Activated naive CD4-positive, alpha-beta T cell treated with anti-CD3 and anti-CD28 coated beads, Interleukin-2, amount 10 ng/mL, durations not matched to agents 7 days and 5 days (primary cell): ENCODE measurements around the gene IL21R.

Source experiments
- CTCF ChIA-PET: fragments of 350-600 bp; sonication (Branson Sonifier 250); formaldehyde crosslinking; loops from one replicate; lab custom pipeline; 2021; ENCODE audit warnings: antibody characterized with exemption; lab: Charles Lee
- DNase-seq: peaks from one replicate; pipeline ENCODE4 v3.0.0-alpha.2; 2020
- H3K27ac Mint-ChIP-seq: one replicate; pipeline ENCODE4 v1.8.0; 2021; ENCODE audit warnings: mild to moderate bottlenecking, moderate library complexity, mixed read lengths
- H3K27me3 Mint-ChIP-seq: one replicate; pipeline ENCODE4 v1.8.0; 2021; ENCODE audit warnings: mild to moderate bottlenecking, mixed read lengths
- H3K36me3 Mint-ChIP-seq: one replicate; pipeline ENCODE4 v1.8.0; 2021; ENCODE audit warnings: mixed read lengths
- H3K4me1 Mint-ChIP-seq: one replicate; pipeline ENCODE4 v1.8.0; 2021; ENCODE audit warnings: mixed read lengths
- H3K4me3 Mint-ChIP-seq: one replicate; pipeline ENCODE4 v1.8.0; 2021; ENCODE audit warnings: mild to moderate bottlenecking, moderate library complexity, mixed read lengths
- H3K9me3 Mint-ChIP-seq: one replicate; pipeline ENCODE4 v1.8.0; 2021; ENCODE audit warnings: mixed read lengths

The IL21R gene

DNA sequence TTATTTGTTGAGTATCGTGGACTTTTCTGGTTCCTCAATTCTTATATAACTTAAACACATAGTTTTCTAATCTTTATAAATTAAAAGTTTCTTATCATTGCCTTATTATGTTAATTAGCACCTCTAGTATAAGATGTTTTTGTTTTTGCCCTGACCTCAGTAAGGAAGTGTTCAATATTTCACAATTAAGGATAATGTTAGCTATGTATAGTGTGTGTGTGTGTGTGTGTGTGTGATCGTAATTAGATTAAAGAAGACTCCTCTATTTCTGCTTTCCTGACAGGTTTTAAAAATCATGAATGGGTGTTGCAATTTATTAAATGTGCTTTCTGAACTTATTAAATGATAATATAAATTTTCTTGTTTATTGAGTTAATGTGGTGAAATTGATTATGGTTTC, 12.0 kb downstream of the IL21R start:
- Mint-ChIP-seq H3K36me3 (peaks cover 71% of the 10 kb centered on the region), H3K27ac (no peak overlapping the region), H3K4me1 (peaks cover 68% of the 10 kb centered on the region), H3K9me3 (peaks cover 20% of the 10 kb centered on the region), H3K4me3 (no peak overlapping the region), H3K27me3 (no peaks in the 10 kb centered on the region)
- no peak for DNase-seq
- CTCF ChIA-PET, result no interaction called here

DNA sequence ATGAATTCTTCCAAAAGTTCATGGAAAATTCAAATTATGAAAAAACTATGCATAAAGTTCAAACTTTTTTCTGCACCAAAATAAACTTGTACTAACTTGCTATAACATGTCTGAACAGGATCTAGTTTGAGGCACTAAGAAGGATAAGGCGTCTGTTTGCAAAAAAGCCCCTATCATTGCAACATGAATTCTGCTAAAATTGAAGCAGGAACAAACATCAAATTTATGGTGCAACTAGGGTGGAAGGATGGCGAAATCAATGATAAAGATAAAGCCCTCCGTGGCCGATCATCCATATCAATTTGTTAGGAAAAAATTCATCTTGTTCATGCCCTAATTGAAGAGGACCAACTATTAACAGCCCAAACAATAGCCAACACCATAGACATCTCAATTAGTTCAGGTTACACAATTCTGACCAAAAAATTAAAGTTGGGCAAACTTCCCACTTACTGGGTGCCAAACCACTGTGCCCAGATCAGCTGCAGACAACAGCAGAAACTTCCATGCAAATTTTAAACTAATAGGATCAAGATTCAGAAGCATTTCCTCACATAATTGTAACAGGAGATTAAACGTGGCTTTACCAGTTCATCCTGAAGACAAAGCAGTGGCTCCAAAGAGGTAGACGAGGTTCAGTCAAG, 12.9 kb downstream of the IL21R start:
- Mint-ChIP-seq H3K36me3 (peaks cover 72% of the 10 kb centered on the region), H3K4me3 (no peak overlapping the region), H3K27ac (no peak overlapping the region), H3K9me3 (peaks cover 21% of the 10 kb centered on the region), H3K27me3 (no peaks in the 10 kb centered on the region), H3K4me1 (peaks cover 61% of the 10 kb centered on the region)
- no peak for DNase-seq
- CTCF ChIA-PET, result interaction anchor here (1.1 kb wide), 1 partner anchor 26 kb away, joined by 3 read pairs; no protein-coding TSS in a partner anchor

DNA sequence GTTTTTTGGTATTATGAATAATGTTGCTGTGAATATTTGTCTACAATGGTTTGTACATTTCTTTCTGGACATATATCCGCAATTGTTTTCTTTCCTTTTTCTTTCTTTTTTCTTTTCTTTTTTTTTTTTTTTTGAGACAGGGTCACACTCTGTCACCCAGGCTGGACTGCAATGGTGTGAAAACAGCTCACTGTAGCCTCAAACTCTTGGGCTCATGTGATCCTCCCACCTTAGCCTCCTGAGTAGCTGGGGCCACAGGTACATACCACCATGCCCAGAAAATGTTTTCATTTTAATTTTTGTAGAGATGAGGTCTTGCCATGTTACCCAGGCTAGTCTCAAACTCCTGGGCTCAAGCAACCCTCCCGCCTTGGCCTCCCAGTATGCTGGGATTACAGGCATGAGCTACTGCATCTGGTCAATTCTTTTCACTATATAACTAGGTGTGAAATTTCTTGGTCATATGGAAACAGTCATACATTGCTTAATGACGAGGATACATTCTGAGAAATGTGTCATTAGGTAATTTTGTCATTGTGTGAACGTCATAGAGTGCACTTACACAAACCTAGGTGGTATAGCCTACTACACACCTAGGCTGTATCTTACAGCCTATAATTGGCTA, 15.2 kb downstream of the IL21R start:
- DNase-seq, result no peak
- Mint-ChIP-seq H3K9me3 (peaks cover 31% of the 10 kb centered on the region), H3K27ac (no peak overlapping the region), H3K36me3 (peaks cover 74% of the 10 kb centered on the region), H3K4me3 (no peak overlapping the region), H3K27me3 (no peaks in the 10 kb centered on the region), H3K4me1 (peaks cover 42% of the 10 kb centered on the region)
- CTCF ChIA-PET, result no interaction called here

DNA sequence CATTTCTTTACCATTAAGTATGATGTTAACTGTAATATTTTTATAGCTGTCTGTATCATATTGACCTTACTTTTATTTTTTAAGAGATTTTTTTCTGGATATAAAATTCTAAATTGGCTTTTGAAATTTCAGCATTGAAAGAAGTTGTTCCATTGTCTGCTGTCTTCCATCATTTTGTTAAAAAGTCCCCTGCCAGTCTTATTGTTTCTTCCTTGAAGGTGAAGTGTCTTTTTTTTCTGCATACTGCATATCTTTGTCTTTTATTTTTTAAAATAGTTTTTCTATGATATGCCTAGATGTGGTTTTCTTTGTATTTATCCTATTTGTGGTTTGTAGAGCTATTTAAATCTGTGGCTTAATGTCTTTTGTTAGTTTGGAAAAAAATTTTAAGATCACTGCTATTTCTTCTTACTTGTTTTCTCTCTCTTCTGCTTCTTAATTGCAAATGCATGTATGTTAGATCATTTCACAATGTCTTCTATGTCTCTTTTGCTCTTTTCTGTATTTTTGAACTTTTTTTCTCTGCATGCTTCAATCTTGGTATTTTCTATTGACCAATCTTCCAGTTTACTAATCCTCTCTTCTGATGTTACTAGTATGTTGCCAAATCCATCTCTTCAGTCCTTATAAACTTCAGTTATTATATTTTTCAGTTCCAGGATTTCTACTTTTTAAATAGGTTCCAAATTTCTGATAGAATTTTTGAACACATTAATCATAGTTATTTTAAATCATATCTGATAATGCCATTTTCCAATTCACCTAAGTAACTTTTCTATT, 20.2 kb downstream of the IL21R start:
- H3K4me3 Mint-ChIP-seq, result no peak overlapping the region
- H3K4me1 Mint-ChIP-seq, result peaks cover 43% of the 10 kb centered on the region
- CTCF ChIA-PET, result interaction anchor here (0.6 to 0.9 kb wide), 3 partner anchors 47 to 54 kb away, joined by 3 to 4 read pairs (median 3); no protein-coding TSS in a partner anchor
- H3K27me3 Mint-ChIP-seq, result no peaks in the 10 kb centered on the region
- peaks cover 86% of the 10 kb centered on the region for H3K36me3 Mint-ChIP-seq
- H3K9me3 Mint-ChIP-seq, result peaks cover 30% of the 10 kb centered on the region
- H3K27ac Mint-ChIP-seq, result peak overlapping the region; percentile 34
- DNase-seq, result no peak

DNA sequence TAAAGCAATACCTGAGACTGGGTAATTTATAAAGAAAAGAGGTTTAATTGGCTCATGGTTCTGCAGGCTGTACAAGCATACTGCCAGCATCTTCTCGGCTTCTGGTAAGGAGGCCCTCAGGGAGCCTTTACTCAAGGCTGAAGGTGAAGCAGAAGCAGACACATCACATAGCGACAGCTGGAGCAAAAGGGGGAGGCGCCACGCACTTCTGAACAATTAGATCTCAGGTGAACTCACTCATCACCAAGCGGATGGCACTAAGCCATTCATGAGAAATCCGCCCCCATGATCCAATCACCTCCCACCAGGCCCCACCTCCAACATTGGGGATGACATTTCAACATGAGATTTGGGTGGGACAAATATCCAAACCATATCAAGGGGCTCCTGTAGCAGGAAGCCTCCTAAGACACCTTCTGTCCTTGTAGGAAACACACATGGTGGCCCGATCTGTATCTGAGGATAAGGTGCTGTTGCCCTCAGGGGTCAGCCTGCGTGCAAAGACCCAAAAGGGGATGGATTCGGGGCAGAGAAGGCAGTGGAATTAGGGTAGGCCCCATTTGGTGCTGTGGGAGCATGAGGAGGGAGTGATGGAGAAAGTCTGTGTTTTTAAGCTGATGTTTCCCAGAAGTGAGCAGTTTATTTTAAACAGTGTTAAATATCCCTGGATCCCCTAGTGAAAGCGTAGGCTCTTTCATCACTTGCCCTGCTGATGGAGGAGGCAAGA, 23.0 kb downstream of the IL21R start:
- H3K9me3 Mint-ChIP-seq, result peaks cover 29% of the 10 kb centered on the region
- no peak for DNase-seq
- no peaks in the 10 kb centered on the region for H3K27me3 Mint-ChIP-seq
- peaks cover 54% of the 10 kb centered on the region for H3K4me1 Mint-ChIP-seq
- peaks cover 87% of the 10 kb centered on the region for H3K36me3 Mint-ChIP-seq
- peak overlapping the region; percentile 81 for H3K27ac Mint-ChIP-seq
- CTCF ChIA-PET, result interaction anchor here (1.0 to 1.6 kb wide), 2 partner anchors 10 to 255 kb away, joined by 3 to 4 read pairs; no protein-coding TSS in a partner anchor
- no peak overlapping the region for H3K4me3 Mint-ChIP-seq

DNA sequence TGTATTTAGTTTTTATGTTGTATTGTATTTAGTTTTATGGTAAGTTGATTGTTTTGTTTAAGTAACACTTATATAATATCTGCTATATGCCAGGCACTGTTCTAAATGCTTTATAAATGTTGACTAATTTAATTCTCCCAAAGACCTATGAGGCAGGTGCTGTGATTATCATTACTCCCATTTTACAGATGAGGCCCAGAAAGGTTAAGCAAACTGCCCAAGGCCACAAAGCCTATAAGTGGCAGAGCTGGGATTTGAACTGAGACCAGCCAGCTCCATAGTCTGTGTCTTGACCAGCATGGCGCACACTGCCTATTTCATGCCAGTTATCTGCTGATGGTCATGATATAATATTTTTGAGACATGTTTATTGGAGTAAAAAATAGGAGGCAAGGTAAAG, 24.0 kb downstream of the IL21R start:
- Mint-ChIP-seq H3K9me3 (peaks cover 22% of the 10 kb centered on the region), H3K36me3 (peaks cover 85% of the 10 kb centered on the region), H3K27me3 (no peaks in the 10 kb centered on the region), H3K4me3 (no peak overlapping the region), H3K27ac (peak overlapping the region; percentile 81), H3K4me1 (peaks cover 59% of the 10 kb centered on the region)
- no peak for DNase-seq
- CTCF ChIA-PET, result interaction anchor here (1.0 to 1.6 kb wide), 2 partner anchors 9 to 256 kb away, joined by 3 to 4 read pairs; no protein-coding TSS in a partner anchor

DNA sequence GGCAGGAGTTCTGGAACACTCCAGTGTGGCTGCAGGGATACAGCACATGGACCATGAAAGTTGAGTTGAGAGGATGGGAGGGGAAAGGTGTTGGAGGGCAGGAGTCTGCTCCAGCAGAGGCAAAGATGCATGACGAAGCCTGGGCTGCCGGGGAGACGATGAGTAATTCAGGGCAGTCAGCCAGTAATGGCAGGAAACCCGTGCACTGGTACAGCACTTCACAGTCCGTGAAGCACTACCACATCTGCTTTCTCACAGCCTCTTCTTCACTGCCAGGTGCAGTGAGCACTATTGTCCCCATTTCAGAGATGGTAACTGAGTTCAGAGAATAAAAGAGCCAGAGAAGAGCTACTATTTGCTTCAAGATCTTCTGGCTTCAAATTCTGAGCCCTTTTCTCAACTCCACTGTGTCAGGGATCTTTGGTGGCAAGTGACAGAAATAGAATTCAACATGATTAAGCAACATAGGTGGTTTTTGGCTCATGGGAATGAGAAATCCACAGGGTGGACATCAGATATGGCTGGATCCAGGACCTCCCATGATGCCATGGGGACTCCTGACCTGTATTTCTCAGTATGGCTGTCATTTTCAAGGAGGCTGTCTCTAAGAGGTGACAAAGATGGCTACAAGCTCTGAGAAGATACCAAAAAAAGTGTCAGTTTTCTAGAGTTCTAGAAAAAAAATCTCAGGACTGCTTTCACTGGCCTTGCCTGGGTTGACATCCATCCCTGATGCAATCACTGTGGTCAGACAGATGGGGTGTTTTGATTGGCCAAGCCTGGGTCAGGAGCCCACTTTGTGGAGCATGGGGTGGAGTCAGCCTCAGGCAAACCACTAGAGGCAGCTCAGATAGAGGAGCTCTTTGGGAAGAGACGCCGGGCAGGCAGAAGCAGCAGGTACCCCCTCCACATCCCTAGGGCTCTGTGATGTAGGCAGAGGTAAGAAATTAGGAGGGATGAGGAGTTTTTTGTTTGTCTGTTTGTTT, 24.7 kb downstream of the IL21R start:
- CTCF ChIA-PET, result interaction anchor here (0.8 to 1.6 kb wide), 5 partner anchors 25 to 257 kb away, joined by 3 to 6 read pairs (median 3); partner anchors contain the start of gene IL21R
- Mint-ChIP-seq H3K27me3 (no peaks in the 10 kb centered on the region), H3K9me3 (peaks cover 18% of the 10 kb centered on the region), H3K27ac (peak overlapping the region; percentile 81), H3K36me3 (peaks cover 81% of the 10 kb centered on the region), H3K4me1 (peaks cover 59% of the 10 kb centered on the region), H3K4me3 (no peak overlapping the region)
- peak; percentile 76 for DNase-seq

DNA sequence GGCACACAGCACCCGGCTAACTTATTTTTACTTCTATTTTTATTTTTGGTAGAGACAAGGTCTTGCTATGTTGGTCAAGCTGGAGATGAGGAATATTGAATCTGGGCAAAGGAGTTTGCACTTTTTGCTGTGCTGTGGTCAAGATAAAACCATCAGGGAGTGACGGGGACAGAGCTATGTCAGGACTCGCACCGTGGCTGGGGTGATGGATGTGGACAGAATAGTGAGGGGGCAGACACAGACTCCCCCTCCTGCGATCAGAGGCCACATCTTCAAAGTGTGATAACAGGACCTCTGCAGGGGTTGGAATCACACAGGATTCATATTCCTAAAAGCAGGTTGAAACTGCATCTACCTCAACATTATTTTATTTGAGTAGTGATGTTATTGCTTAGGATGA, 25.6 kb downstream of the IL21R start:
- H3K27ac Mint-ChIP-seq, result peak overlapping the region; percentile 33
- DNase-seq, result no peak
- CTCF ChIA-PET, result interaction anchor here (0.6 to 1.4 kb wide), 8 partner anchors 23 to 816 kb away, joined by 3 to 6 read pairs (median 4); partner anchors contain the start of gene IL21R
- no peaks in the 10 kb centered on the region for H3K27me3 Mint-ChIP-seq
- H3K4me1 Mint-ChIP-seq, result peaks cover 62% of the 10 kb centered on the region
- no peak overlapping the region for H3K4me3 Mint-ChIP-seq
- H3K36me3 Mint-ChIP-seq, result peaks cover 77% of the 10 kb centered on the region
- peaks cover 10% of the 10 kb centered on the region for H3K9me3 Mint-ChIP-seq

DNA sequence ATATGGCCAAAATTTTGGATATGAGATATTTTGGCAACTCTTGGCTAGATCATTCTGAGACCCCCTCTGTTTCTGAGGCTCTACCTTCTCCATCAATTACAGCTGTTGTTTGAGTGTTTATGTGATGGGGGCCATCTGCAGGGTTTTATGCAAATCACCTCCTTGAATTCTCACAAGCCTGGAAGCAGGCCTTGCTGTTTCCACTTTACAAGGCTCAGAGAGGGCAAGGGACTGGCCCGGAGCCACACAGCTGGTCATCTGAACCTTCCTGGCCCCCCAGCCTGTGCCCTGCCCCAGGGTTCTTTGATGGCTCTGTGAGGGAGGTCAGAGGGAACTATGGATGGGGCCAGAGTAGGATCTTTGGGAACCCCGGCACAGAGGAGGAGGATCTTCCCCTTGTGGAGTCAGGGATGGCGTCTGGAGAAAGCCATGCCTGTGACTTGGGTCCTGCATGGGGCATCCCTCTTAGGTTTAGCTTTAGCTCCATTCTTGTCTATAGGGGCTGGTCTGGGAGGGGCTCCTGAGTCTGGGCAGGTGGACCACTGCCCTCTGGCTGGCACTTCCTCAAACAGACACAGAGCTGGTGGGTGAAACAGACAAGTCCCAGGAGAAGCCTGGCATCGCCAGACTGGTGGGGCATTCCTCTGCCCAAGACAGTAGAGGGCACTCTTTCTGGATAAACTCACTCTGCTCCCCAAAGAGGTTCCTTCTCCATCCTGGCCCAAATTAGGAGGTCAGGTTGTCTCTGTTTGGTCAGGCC, 26.2 kb downstream of the IL21R start:
- Mint-ChIP-seq H3K36me3 (peaks cover 78% of the 10 kb centered on the region), H3K4me3 (no peak overlapping the region), H3K27me3 (no peaks in the 10 kb centered on the region), H3K27ac (peak overlapping the region; percentile 19), H3K9me3 (peaks cover 8% of the 10 kb centered on the region), H3K4me1 (peaks cover 67% of the 10 kb centered on the region)
- DNase-seq, result no peak
- CTCF ChIA-PET, result interaction anchor here (0.6 to 1.4 kb wide), 11 partner anchors 16 to 816 kb away, joined by 3 to 6 read pairs (median 3); no protein-coding TSS in a partner anchor

DNA sequence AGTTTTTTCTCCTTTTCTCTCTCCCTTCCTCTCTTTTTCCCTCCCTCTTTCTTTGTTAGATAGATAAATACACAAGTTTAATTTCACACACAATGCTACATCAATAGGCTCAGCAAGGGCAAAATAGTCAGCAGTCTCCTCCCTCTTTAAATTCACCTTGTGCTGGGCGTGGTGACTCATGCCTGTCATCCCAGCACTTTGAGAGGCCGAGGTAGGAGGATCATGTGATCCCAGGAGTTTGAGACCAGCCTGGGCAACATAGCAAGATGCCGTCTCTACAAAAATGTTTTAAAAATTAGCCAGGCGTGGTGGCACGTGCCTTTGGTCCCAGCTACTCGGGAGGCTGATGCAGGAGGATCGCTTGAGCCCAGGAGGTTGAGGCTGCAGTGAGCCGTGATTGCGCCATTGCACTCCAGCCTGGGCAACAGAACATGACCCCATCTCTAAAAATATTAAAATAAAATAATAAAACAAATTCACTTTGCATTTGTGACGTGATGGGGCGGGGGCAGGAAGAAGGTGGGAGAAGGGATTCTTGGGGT, 27.4 kb downstream of the IL21R start:
- Mint-ChIP-seq H3K36me3 (peaks cover 75% of the 10 kb centered on the region), H3K9me3 (peaks cover 2% of the 10 kb centered on the region), H3K4me1 (peaks cover 59% of the 10 kb centered on the region), H3K4me3 (no peak overlapping the region), H3K27ac (peak overlapping the region; percentile 75), H3K27me3 (no peaks in the 10 kb centered on the region)
- DNase-seq, result no peak
- CTCF ChIA-PET, result interaction anchor here (1.1 kb wide), 1 partner anchor 194 kb away, joined by 3 read pairs; no protein-coding TSS in a partner anchor

DNA sequence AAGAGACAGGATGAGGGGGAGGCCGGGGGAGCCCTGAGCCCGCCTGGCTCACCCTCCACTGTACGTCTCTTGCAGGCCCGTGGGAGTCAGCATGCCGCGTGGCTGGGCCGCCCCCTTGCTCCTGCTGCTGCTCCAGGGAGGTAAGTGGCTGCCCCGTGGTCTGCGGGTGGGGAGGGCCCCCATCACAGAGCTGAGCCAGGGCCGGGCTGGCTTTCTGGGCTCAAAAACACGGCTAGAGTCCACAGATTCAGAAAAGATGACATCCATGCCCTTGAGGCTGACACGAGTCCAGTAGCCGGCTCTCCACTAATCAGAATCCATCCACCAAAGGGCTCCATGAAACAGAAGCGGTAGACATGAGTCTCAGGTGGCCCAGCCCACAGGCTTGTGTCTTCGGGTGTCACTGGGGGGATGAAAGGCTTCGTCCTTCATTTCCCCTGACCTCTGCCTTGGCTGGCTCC, 28.0 kb downstream of the IL21R start:
- peaks cover 53% of the 10 kb centered on the region for H3K4me1 Mint-ChIP-seq
- peaks cover 1% of the 10 kb centered on the region for H3K9me3 Mint-ChIP-seq
- no peak overlapping the region for H3K4me3 Mint-ChIP-seq
- CTCF ChIA-PET, result interaction anchor here (1.4 kb wide), 1 partner anchor 55 kb away, joined by 3 read pairs; no protein-coding TSS in a partner anchor
- peaks cover 74% of the 10 kb centered on the region for H3K36me3 Mint-ChIP-seq
- no peak overlapping the region for H3K27ac Mint-ChIP-seq
- H3K27me3 Mint-ChIP-seq, result no peaks in the 10 kb centered on the region
- no peak for DNase-seq

DNA sequence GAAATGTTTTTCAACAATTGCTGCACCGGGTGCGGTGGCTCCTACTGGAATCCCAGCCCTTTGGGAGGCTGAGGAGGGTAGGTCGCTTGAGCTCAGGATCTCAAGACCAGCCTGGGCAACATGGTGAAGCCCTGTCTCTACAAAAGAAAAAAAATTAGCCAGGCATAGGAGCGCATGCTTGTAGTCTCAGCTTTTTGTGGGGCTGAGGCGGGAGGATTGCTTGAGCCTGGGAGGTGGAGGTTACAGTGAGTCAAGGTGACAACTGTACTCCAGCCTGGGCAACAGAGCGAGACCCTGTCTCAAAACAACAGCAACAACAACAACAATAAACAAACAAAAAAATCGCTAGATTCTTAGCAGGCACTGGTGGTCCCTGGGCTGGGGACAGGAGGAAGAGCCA, 28.5 kb downstream of the IL21R start:
- no peak for DNase-seq
- Mint-ChIP-seq H3K27ac (peak overlapping the region; percentile 79), H3K27me3 (no peaks in the 10 kb centered on the region), H3K36me3 (peaks cover 71% of the 10 kb centered on the region), H3K4me3 (no peak overlapping the region), H3K4me1 (peaks cover 48% of the 10 kb centered on the region), H3K9me3 (no peaks in the 10 kb centered on the region)
- CTCF ChIA-PET, result interaction anchor here (1.1 to 1.4 kb wide), 2 partner anchors 55 to 63 kb away, joined by 3 to 6 read pairs; no protein-coding TSS in a partner anchor
